Measurements from ENCODE around the gene RPRD2.
"Not testable (repeated sequence)": the region's sequence is repeated elsewhere in the genome, so short reads cannot be mapped to it uniquely, and the experiment has no call there.

Gene RPRD2

GRCh38 chr1:150363426-150364230, at the start of gene RPRD2:
RPRD2 (plus strand) TSS chr1:150364147; CDS start chr1:150364715, 568 bp downstream.
- peak; percentile 100 for DNase-seq

GRCh38 chr1:150314691-150315090, 49.3 kb upstream of the RPRD2 start:
- not testable (repeated sequence) for DNase-seq

GRCh38 chr1:150320667-150320978, 43.3 kb upstream of the RPRD2 start:
- DNase-seq = no peak

GRCh38 chr1:150321826-150322166, 42.2 kb upstream of the RPRD2 start:
- DNase-seq = no peak

GRCh38 chr1:150322310-150322709, 41.6 kb upstream of the RPRD2 start:
- DNase-seq = no peak

- DNase-seq = no peak
These were observed 31.2 kb upstream of the RPRD2 start for GRCh38 chr1:150332651-150333290.

GRCh38 chr1:150346316-150346715, 17.6 kb upstream of the RPRD2 start:
- DNase-seq = no peak

GRCh38 chr1:150352866-150353265, 11.1 kb upstream of the RPRD2 start:
- DNase-seq = no peak

GRCh38 chr1:150362721-150363425, 1.1 kb upstream of the RPRD2 start:
- peak; percentile 28 for DNase-seq

GRCh38 chr1:150364231-150365003, 470 bp downstream of the RPRD2 start:
- peak; percentile 72 for DNase-seq

GRCh38 chr1:150365941-150366340, 2.0 kb downstream of the RPRD2 start:
- peak; percentile 13 for DNase-seq

- DNase-seq = no peak
These were observed 2.7 kb downstream of the RPRD2 start for GRCh38 chr1:150366416-150367296.

- DNase-seq = no peak
These were observed 7.2 kb downstream of the RPRD2 start for GRCh38 chr1:150371110-150371509.

- DNase-seq = no peak
These were observed 8.6 kb downstream of the RPRD2 start for GRCh38 chr1:150372580-150372979.

GRCh38 chr1:150376110-150376509, 12.2 kb downstream of the RPRD2 start:
- no peak for DNase-seq

GRCh38 chr1:150383631-150384324, 19.8 kb downstream of the RPRD2 start:
- no peak for DNase-seq

GRCh38 chr1:150385537-150386445, 21.8 kb downstream of the RPRD2 start:
- no peak for DNase-seq

- no peak for DNase-seq
These were observed 22.6 kb downstream of the RPRD2 start for GRCh38 chr1:150386592-150386991.

- no peak for DNase-seq
These were observed 23.3 kb downstream of the RPRD2 start for GRCh38 chr1:150387200-150387599.

GRCh38 chr1:150388241-150388640, 24.3 kb downstream of the RPRD2 start:
- no peak for DNase-seq

All from CD4-positive, alpha-beta T cell treated with Interleukin-4 for 4 hours (primary cell).